DOHH2 (cell line): ENCODE data around the gene CHST13.

ENCODE experiments used
- H3F3A ChIP-seq: fragments of 200-600 bp; sonication (generic), shearing (Covaris generic); 2 replicates; pipeline ENCODE4 v1.6.0; 2016; ENCODE audit warnings: antibody characterized with exemption, mild to moderate bottlenecking; ENCODE audit not compliant: control insufficient read depth, insufficient read depth
- H3K27ac ChIP-seq: fragments of 200-600 bp; sonication (generic); 2 replicates; pipeline ENCODE4 v1.5.1; 2014; ENCODE audit warnings: low read depth, mild to moderate bottlenecking, low read length, moderate library complexity
- H3K27me3 ChIP-seq: fragments of 200-600 bp; sonication (generic); 2 replicates; pipeline ENCODE4 v1.6.1; 2014; ENCODE audit warnings: mild to moderate bottlenecking, low read length, mixed read lengths; ENCODE audit not compliant: control insufficient read depth
- H3K36me3 ChIP-seq: fragments of 200-600 bp; sonication (generic); 2 replicates; pipeline ENCODE4 v1.6.1; 2014; ENCODE audit warnings: mild to moderate bottlenecking, low read length, moderate library complexity, mixed read lengths; ENCODE audit not compliant: control insufficient read depth
- H3K4me1 ChIP-seq: fragments of 200-600 bp; sonication (generic); 2 replicates; pipeline ENCODE4 v1.6.1; 2014; ENCODE audit warnings: mild to moderate bottlenecking, low read length, mixed read lengths; ENCODE audit not compliant: control insufficient read depth
- H3K4me2 ChIP-seq: fragments of 200-600 bp; sonication (generic); 2 replicates; pipeline ENCODE4 v1.6.0; 2014; ENCODE audit warnings: mild to moderate bottlenecking, low read length, moderate library complexity
- H3K4me3 ChIP-seq: fragments of 200-600 bp; sonication (generic); 2 replicates; pipeline ENCODE4 v1.5.1; 2014; ENCODE audit warnings: mild to moderate bottlenecking, low read length, mixed read lengths
- H3K79me2 ChIP-seq: fragments of 200-600 bp; sonication (generic); 2 replicates; pipeline ENCODE4 v1.6.1; 2014; ENCODE audit warnings: mild to moderate bottlenecking, low read length, mixed read lengths; ENCODE audit not compliant: control insufficient read depth
- H3K9me2 ChIP-seq: fragments of 200-600 bp; sonication (generic); replicated peaks from 2 replicates; pipeline ENCODE4 v1.6.1; 2014; ENCODE audit warnings: mild to moderate bottlenecking, low read length, mixed read lengths; ENCODE audit not compliant: control insufficient read depth
- H3K9me3 ChIP-seq: fragments of 200-600 bp; sonication (generic); 2 replicates; pipeline ENCODE4 v1.6.1; 2014; ENCODE audit warnings: antibody characterized with exemption, low read length, mixed read lengths; ENCODE audit not compliant: control insufficient read depth, insufficient read depth
- H4K20me1 ChIP-seq: fragments of 200-600 bp; sonication (generic); 2 replicates; pipeline ENCODE4 v1.6.0; 2014; ENCODE audit warnings: low read depth, mild to moderate bottlenecking, antibody characterized with exemption, low read length, moderate library complexity; ENCODE audit not compliant: control insufficient read depth, insufficient read depth
- CTCF ChIP-seq: fragments of 200-600 bp; sonication (generic); IDR thresholded peaks from one replicate; pipeline ENCODE4 v1.5.1; 2014; ENCODE audit warnings: antibody characterized with exemption, mild to moderate bottlenecking, low read depth, low read length; ENCODE audit not compliant: poor library complexity, severe bottlenecking
- EZH2phosphoT487 ChIP-seq: fragments of 200-600 bp; sonication (generic); IDR thresholded peaks from 2 replicates; pipeline ENCODE4 v1.6.1; 2017; ENCODE audit warnings: borderline replicate concordance, mild to moderate bottlenecking, antibody characterized with exemption, low read length, moderate library complexity, mixed read lengths

The CHST13 gene

DNA sequence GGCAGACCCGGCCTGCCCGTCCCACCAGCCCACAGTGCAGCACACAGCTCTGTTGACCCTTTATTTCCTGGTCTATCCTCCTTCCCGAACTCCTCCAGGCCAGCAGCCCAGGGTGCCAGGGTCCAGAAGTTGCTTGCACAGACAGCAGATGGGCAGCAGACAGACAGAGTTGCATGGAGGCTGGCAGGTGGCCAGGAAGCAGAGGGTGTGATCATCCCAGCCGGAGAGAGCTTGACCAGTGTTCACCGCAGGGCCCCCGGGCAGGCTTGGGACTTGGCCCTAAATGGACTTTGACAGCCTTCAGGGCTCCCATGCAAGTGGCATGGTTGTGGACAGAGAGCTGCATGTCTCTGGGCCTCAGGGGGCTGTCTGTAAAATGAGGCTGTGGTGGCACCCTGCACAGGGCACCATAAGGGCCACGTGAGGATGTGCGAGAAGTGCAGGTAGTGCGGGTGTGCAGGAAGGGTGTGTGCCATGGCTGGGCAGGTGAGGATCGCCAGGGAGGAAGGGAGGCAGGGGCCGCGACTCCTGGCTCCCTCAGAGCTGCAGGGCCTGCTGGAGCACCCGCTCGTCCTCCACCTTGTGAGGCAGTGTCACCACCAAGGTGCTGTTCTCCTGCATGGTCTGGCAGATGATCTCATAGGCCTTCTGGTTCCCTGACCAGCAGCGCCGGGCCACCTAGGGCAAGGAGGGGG, 42.0 kb upstream of the CHST13 start:
- no peak overlapping the region for H3K4me3 ChIP-seq
- 0 out of 2 replicates have a peak, but pooled peaks cover 2% of the 10 kb centered on the region for H3F3A ChIP-seq
- no peak overlapping the region for H3K27ac ChIP-seq
- H3K9me2 ChIP-seq: no peaks in the 10 kb centered on the region
- H4K20me1 ChIP-seq: no peaks in the 10 kb centered on the region
- no peaks in the 10 kb centered on the region for H3K36me3 ChIP-seq
- TF ChIP-seq EZH2phosphoT487: no peak
- TF ChIP-seq CTCF: no peak
- H3K27me3 ChIP-seq: no peaks in the 10 kb centered on the region
- no peaks in the 10 kb centered on the region for H3K4me1 ChIP-seq
- H3K9me3 ChIP-seq: no peaks in the 10 kb centered on the region
- H3K79me2 ChIP-seq: no peaks in the 10 kb centered on the region
- H3K4me2 ChIP-seq: no peak overlapping the region

GRCh38 chr3:126482503-126483255, 41.3 kb upstream of the CHST13 start:
- H3K4me1 ChIP-seq: no peaks in the 10 kb centered on the region
- TF ChIP-seq EZH2phosphoT487 (no peak), CTCF (no peak)
- H3K4me3 ChIP-seq: no peak overlapping the region
- no peaks in the 10 kb centered on the region for H3K9me3 ChIP-seq
- no peaks in the 10 kb centered on the region for H3K9me2 ChIP-seq
- no peaks in the 10 kb centered on the region for H3K36me3 ChIP-seq
- no peaks in the 10 kb centered on the region for H4K20me1 ChIP-seq
- no peak overlapping the region for H3K27ac ChIP-seq
- H3K79me2 ChIP-seq: no peaks in the 10 kb centered on the region
- no peaks in the 10 kb centered on the region for H3K27me3 ChIP-seq
- no peaks in the 10 kb centered on the region for H3F3A ChIP-seq
- H3K4me2 ChIP-seq: no peak overlapping the region

DNA sequence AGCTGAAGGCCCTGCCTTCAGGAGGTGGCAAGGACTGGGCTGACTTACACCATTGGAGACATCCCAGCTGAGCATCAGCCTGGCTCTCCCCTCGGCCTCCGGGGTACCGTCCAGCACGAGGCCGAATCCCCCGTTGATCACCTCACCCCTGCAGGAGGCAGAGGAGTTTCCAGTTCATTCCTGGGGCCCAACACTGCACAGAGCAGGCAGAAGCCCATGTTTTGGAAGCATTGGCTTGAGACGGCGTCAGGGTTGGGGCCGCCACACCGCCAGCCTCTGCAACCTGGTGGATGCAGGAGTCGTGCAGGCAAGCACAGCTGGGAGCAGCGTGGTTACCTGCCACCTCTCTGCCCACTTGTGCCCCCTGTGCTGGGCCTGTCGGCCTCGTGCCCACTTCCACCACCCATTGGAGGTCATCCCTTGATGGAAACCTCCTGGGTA, 40.6 kb upstream of the CHST13 start:
- no peaks in the 10 kb centered on the region for H4K20me1 ChIP-seq
- H3K9me2 ChIP-seq: no peaks in the 10 kb centered on the region
- H3F3A ChIP-seq: no peaks in the 10 kb centered on the region
- no peaks in the 10 kb centered on the region for H3K4me1 ChIP-seq
- H3K4me3 ChIP-seq: no peak overlapping the region
- H3K36me3 ChIP-seq: no peaks in the 10 kb centered on the region
- no peaks in the 10 kb centered on the region for H3K79me2 ChIP-seq
- no peak for TF ChIP-seq EZH2phosphoT487
- no peak for TF ChIP-seq CTCF
- H3K9me3 ChIP-seq: no peaks in the 10 kb centered on the region
- H3K27ac ChIP-seq: no peak overlapping the region
- no peak overlapping the region for H3K4me2 ChIP-seq
- H3K27me3 ChIP-seq: no peaks in the 10 kb centered on the region
